GM19239 (cell line): ENCODE measurements around the gene PNPLA4.

Source experiments
- DNase-seq: peaks from one replicate; pipeline ENCODE4 v3.0.0; 2011; ENCODE audit warnings: low spot score; ENCODE audit not compliant: insufficient read length
- FAIRE-seq: peaks from 2 replicates; lab custom pipeline; 2011; peaks lifted over from hg19 to GRCh38; lab: Jason Lieb, UNC

The PNPLA4 gene

DNA sequence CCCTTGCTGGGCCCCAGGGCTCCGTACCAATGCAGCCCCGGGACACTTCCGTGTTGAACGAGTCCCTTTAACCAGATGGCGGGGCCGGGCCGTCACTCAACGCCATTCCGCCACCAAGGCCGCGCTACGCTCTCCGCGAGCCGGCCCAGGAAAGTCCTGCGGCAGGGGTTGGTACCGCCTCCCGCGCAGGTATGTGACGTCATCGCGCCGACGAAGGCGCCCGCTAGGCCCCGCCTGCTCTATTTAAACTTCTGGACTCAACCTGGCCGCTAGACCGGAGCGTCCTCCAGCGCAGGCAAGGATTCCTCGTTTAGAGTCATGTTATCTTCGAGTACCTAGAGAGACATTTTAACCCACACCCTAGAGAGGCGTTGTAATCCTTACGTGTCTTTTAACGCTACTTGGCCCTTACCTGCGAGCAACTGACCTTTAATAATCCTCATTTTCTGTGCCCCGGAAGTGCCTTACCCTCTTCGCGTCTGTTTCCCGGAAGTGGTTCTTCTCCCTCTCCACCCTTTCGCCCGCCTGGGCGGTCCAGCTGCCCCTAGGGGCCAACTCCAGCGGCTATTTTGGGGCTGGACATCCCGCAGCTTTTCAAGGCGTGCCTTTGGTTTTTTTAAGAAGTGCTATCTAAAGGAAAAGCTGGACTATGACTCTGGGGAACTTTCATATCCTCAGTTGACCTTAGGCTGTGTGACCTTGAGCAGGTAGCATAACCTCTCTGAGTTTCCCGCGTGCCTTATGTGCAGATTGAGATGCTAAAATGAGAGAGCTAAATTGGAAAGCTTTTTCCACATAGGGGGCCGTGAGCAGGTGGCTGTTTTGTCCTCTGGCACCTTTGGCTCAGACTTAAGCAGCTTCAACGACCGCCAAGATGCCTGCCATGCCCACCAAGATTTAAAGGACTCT is at the start of gene PNPLA4:
Gene PNPLA4 (minus strand): TSS at position 155 of the 909 bp plus-strand sequence. CDS start 1,294 bp downstream, outside the sequence.
- peak; percentile 46 for DNase-seq
- peak; percentile 99 for FAIRE-seq

DNA sequence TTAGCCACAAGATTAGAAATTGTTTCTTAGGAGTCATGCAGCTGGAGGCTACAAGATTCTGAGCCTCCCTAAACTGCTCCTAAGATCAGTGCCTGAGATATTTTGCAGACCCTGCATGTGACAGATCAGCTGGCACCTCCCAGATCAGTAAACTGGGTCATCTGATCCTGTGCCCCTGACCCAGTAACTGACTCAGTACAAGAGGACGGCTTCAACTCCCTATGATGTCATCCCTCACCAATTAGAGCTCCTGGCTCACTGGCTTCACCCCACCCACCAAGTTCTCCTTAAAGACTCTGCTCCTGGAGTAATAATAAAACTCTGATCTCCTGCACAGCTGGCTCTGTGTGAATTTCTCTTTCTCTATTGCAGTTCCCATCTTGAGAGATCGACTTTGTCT is 45.4 kb upstream of the PNPLA4 start:
- FAIRE-seq: peak; percentile 49
- no peak for DNase-seq

DNA sequence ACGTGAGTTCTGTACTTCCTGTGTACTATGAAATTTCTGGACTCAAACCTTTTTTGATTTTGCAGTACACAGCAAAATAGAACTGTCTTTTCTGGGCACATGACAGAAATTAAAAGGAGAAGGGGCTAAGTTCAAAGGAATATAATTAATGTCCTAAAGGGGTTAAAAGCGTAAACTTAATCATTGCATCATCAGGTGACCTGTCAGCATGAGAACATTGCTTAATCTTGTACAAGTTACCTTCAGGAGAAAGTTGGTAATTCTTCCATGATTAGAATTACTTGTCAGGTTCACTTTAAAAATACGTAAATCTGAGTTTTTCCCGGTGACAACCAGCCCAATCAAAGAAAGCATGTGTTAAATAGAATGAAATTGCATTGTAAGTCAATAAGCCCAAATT is 43.2 kb upstream of the PNPLA4 start:
- FAIRE-seq: no peak

DNA sequence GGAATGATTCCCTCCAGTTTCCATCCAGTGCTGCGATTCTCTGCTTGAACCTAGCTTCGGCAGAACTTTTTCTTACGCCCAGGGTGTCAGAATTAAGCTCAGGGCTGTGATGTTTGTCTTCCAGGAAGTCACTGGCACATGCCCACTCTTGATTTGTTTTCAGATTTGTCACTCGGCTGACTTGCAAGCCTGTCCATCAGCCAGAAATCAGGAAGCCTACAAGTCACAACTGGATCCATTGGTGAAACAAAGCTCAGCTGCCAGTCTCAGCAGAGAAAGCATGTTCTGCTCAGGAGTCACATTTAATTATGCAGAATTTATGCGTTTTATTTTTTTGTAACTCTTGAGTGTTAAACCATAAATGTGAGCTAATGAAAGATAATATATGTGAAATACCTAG is 38.2 kb upstream of the PNPLA4 start:
- DNase-seq (no peak), FAIRE-seq (no peak)

More for the DNA sequence above, 43.2 kb upstream of the PNPLA4 start:
- DNase-seq: no peak

DNA sequence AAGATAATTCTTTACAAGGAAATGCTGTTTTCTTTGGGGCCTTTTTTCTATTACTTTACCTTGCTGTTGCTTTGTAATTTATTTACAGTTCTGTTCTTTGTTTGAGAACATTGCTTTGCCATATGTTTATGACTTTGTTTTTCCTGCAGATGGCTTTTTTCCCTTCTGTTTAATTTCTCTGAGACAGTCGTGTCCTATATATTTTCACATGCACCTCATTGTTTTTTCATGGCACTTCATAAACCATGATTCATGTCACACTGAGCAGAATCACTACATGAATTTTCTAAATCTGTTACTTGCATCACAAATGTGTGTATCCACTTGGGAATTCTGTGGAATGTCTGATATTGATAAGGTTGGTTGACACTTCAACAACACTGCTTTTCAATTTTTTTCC is 33.0 kb upstream of the PNPLA4 start:
- FAIRE-seq: peak; percentile 85
- DNase-seq: no peak

DNA sequence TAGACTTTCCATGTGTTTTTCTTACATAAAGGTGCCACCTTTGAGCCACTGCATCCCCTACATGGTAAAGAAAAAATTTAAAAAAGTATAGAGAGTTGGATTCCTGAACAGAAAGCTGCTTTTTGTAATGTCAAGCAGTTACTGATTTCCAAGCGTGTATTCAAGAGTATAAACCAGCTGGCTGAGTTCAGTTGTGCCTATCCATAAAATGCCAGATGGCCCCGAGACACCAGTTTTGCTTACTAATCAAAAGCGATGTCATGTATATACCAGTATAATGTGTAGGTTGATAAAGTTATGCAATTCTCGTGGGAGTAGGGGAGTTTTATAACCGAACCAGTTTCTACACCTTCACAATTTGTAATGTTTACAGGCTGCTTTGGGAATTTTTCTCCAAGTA is 26.2 kb upstream of the PNPLA4 start:
- no peak for FAIRE-seq

DNA sequence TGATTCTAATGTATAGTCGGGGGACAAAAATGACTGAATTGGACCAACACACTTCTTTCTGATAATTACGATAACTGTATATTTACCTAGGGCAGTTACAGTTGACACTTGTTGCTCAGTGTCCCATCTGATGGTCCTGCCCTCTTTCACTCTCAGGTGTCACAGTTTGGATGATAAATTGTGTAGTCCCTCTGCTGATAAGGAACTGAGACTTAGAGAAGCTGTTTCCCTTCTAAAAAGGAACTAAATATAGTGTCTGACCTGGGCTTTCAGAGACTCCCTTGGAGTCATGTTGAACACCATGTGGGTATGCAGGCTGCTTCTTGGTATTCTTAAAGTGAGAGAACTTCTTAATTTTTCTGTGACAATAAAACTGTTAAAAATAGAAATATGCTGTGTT is 23.7 kb upstream of the PNPLA4 start:
- peak; percentile 95 for FAIRE-seq

More for the DNA sequence above, 26.2 kb upstream of the PNPLA4 start:
- no peak for DNase-seq

GRCh38 chrX:7948483-7948882 is 21.3 kb upstream of the PNPLA4 start:
- peak; percentile 71 for FAIRE-seq
- no peak for DNase-seq

More for the DNA sequence above, 23.7 kb upstream of the PNPLA4 start:
- no peak for DNase-seq

- FAIRE-seq (no peak), DNase-seq (no peak)
These were observed 19.7 kb upstream of the PNPLA4 start for GRCh38 chrX:7946960-7947359.

GRCh38 chrX:7943600-7944245 is 16.5 kb upstream of the PNPLA4 start:
- no peak for FAIRE-seq
- DNase-seq: no peak

DNA sequence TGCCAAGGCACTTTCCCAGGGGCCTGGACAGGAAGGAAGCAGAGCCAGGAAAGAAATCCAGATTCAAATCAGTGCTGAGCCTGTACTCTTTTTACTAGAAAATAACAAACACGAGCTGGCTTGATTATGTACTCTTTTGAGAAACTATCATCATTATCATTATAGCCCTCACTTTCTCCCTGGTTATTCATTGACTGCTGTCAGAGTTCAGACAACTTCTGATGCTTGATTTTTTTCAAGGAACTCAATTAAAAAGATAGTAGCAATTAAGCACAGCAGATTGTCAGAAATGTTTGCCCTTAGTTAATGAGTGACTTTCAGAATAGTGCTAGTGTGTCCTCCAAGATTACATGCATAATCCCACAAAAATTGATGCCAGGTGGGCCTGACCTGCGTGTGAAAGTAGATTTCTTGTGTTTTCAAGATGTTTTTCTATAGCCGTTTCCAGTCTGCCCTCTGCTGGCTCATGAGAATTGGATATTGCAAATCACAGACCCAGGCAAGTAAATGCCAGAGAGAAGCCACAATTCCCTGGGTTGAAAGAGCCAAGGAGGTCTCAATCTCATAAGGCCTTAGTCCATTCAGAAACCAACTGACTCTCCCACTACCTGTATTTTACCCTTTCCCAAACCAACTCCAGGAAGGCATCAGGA is 14.3 kb upstream of the PNPLA4 start:
- peak; percentile 96 for FAIRE-seq
- DNase-seq: no peak

GRCh38 chrX:7934026-7934425 is 6.8 kb upstream of the PNPLA4 start:
- DNase-seq: no peak
- FAIRE-seq: no peak

- FAIRE-seq (no peak), DNase-seq (peak; percentile 6)
These were observed 327 bp downstream of the PNPLA4 start for GRCh38 chrX:7926914-7927258.

DNA sequence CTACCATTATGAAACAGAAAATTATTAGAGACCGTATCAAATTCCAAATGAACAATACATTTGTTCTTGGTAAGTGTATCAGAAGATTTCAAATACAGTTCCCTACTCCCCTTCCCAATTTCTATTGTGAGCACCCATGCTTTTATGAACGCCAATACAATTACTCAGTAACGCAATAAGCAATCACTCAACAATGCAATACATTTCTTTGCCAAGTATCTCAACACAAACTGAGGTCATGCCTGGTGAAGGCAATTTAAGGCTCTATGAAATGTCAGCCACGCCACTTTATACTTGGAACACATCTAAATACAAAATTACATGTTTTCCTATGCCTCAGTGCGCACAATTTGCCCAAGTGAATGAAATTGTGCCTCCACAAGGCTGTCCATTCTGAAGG is 712 bp downstream of the PNPLA4 start:
- FAIRE-seq (no peak), DNase-seq (no peak)

DNA sequence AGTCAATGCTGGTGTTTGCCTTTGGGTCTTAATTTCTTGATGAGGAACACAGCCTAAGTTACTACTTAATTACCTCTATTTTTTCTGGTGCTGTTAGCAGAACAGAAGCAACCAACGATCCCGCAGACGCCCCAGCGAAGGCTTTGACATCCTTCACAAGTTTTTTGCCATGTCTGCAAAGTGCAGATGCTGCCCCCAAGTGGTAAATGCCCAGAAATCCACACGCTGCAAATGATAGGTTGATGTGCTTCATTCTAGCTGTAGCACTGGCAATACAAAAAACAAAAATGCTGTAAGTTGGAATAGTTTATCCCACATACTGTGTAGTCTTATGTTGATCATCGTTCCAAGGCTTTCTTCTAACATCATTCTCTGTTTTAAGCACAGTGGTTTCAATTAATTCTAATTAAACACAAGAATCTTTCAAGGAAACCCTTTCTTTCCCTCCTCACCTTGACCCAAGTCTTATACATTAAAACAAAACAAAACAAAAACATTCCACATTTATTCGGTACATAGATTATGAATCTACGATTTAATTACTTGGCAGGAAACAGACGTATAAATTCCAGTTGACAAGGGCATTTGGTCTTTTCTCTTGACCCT is 1.2 kb downstream of the PNPLA4 start:
- peak; percentile 98 for FAIRE-seq
- peak; percentile 8 for DNase-seq

DNA sequence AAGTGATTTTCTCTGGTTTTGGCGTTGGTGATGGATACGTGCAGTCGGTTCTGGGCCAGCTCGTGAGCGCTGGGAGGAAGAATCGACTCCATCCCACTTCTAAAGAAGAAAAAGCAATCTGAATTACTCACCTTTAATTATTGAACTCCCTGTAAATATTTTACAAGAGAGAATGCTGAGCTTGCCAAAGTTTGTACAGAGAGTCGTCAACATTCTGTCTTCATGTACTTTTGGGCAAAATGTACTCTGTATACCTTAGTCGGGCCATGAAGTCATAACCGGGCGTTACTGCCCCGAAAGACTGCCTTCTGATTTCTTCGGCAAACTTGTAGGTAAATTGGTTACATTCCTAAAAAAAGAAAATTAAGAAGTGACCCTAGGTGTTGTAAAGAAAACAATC is 5.5 kb downstream of the PNPLA4 start:
- FAIRE-seq (no peak), DNase-seq (no peak)

GRCh38 chrX:7908821-7909220 is 18.4 kb downstream of the PNPLA4 start:
- FAIRE-seq: no peak

GRCh38 chrX:7904562-7904961 is 22.7 kb downstream of the PNPLA4 start:
- DNase-seq (no peak), FAIRE-seq (no peak)

More at GRCh38 chrX:7908821-7909220, 18.4 kb downstream of the PNPLA4 start:
- DNase-seq: no peak

DNA sequence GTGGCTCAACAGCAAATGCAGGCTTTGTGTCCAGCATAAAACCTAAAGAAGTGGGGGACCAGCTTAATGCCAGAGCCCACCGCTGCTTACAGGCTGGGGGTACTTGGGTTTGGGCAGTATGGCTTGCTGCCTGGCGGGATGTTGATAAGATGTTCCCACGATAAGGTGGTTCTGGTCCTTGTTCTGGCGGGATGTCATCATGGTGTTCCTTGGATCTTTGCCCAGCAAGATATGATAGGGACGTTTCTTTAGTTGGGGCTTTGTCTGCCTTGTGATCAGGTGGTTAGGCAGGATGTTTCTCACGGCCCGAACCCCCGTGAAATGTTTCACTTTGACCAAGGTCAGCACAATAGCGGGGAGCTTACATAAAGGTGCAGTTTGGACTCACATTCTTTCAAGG is 35.3 kb downstream of the PNPLA4 start:
- no peak for FAIRE-seq
- no peak for DNase-seq

DNA sequence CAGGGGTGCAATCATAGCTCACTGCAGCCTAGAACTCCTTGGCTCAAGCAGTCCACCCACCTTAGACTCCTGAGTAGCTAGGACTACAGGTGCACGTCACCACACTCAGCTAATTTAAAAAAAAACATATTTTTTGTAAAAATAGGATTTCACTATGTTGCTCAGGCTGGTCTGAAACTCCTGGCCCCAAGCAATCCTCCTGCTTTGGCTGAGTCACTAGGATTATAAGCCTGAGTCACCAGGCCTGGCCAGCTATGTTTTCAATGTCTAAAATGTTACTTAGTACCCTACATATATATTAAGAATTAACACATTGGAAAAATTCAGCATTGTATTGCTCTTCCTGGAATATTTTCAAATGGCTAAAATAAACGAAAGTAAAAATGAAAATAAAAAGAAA is 37.5 kb downstream of the PNPLA4 start:
- FAIRE-seq: no peak
- no peak for DNase-seq

- FAIRE-seq (no peak), DNase-seq (no peak)
These were observed 38.1 kb downstream of the PNPLA4 start for GRCh38 chrX:7889135-7889534.
